ENCODE measurements around the gene PAAF1. TPM values are rescaled to one million over a fixed set of nuclear protein-coding genes. Genes with fewer than 3 reads are reported as not detected.

PAAF1 gene
- polyA plus RNA-seq, 1 donor = 43.1 TPM

GRCh38 chr11:73972620-73973449 lies 96.0 kb downstream of the PAAF1 start:
- DNase-seq (ENCODE audit: low read depth) = no peak

- DNase-seq (ENCODE audit: low read depth) = no peak
Observed at GRCh38 chr11:73974604-73975478, 98.0 kb downstream of the PAAF1 start.

- DNase-seq (ENCODE audit: low read depth) = no peak
Observed at GRCh38 chr11:73975479-73975757, 98.6 kb downstream of the PAAF1 start.

GRCh38 chr11:73976451-73977151 lies 99.8 kb downstream of the PAAF1 start:
- no peak for DNase-seq (ENCODE audit: low read depth)

GRCh38 chr11:73977856-73978519 lies 101.2 kb downstream of the PAAF1 start:
- DNase-seq (ENCODE audit: low read depth) = no peak

- DNase-seq (ENCODE audit: low read depth) = no peak
Observed at GRCh38 chr11:73978576-73979086, 101.8 kb downstream of the PAAF1 start.

- no peak for DNase-seq (ENCODE audit: low read depth)
Observed at GRCh38 chr11:73980001-73980961, 103.5 kb downstream of the PAAF1 start.

Other genes starting within 250 kb of the PAAF1 start
- 1.5 TPM for gene PLEKHB1, start 230.4 kb upstream of the PAAF1 start, polyA plus RNA-seq (ENCODE audit: insufficient read length)
- 88.9 TPM for gene RAB6A, start 115.9 kb upstream of the PAAF1 start, polyA plus RNA-seq (ENCODE audit: insufficient read length)
- gene MRPL48, start 89.1 kb upstream of the PAAF1 start, polyA plus RNA-seq (ENCODE audit: insufficient read length) = 40.6 TPM
- gene COA4, start 153 bp upstream of the PAAF1 start, polyA plus RNA-seq (ENCODE audit: insufficient read length) = 79.0 TPM
- gene DNAJB13, start 74.0 kb downstream of the PAAF1 start, polyA plus RNA-seq (ENCODE audit: insufficient read length) = 0.35 TPM
- gene UCP2, start 105.8 kb downstream of the PAAF1 start, polyA plus RNA-seq (ENCODE audit: insufficient read length) = 143 TPM
- gene UCP3, start 132.1 kb downstream of the PAAF1 start, polyA plus RNA-seq (ENCODE audit: insufficient read length) = 4.5 TPM

All from forelimb muscle (tissue), 1 donor.